Common myeloid progenitor, CD34-positive (primary cell): ENCODE results near the gene RPL5.

Experiments
- CTCF ChIA-PET: fragments of 350-600 bp; sonication (Branson Sonifier 250); formaldehyde crosslinking; loops from one replicate; lab custom pipeline; 2021; ENCODE audit warnings: antibody characterized with exemption; lab: Charles Lee
- POLR2A ChIA-PET: fragments of 350-600 bp; sonication (Branson Sonifier 250); formaldehyde crosslinking; loops from one replicate; lab custom pipeline; 2021; ENCODE audit warnings: antibody characterized with exemption; lab: Charles Lee
- DNase-seq, 3 donors: peaks; one replicate each; pipeline versions ENCODE4 v3.0.0 to v3.0.0-alpha.2; 2013
- H3K27ac ChIP-seq, 2 experiments: 1 replicate in 1 of 2; 2 replicates in 1 of 2; pipeline ENCODE4 v1.7.0; 2013; ENCODE audit warnings: inconsistent platforms in 2 of 2, low read length in 2 of 2, mild to moderate bottlenecking in 2 of 2, low read depth in 1 of 2, moderate library complexity in 1 of 2; ENCODE audit not compliant: severe bottlenecking in 2 of 2, insufficient read depth in 1 of 2, poor library complexity in 1 of 2
- H3K27me3 ChIP-seq, 5 experiments: replicated peaks in 2 of 5; 1 replicate in 3 of 5; 2 replicates in 2 of 5; pipeline versions ENCODE4 v1.6.1 to v1.7.0; 2013; ENCODE audit warnings: low read length in 4 of 5, mild to moderate bottlenecking in 2 of 5, moderate library complexity in 2 of 5, inconsistent platforms in 1 of 5; ENCODE audit not compliant: insufficient read depth in 5 of 5, control insufficient read depth in 4 of 5
- H3K36me3 ChIP-seq, 4 experiments: 1 replicate in 2 of 4; 2 replicates in 2 of 4; pipeline versions ENCODE4 v1.6.1 to v1.7.0; 2013; ENCODE audit warnings: low read length in 3 of 4, control low read depth in 1 of 4, mild to moderate bottlenecking in 1 of 4; ENCODE audit not compliant: control insufficient read depth in 4 of 4, insufficient read depth in 4 of 4
- H3K4me1 ChIP-seq, 4 experiments: 1 replicate in 3 of 4; 2 replicates in 1 of 4; pipeline versions ENCODE4 v1.6.1 to v1.7.1; 2013; ENCODE audit warnings: low read length in 3 of 4, mild to moderate bottlenecking in 3 of 4, control low read depth in 1 of 4, inconsistent platforms in 1 of 4, moderate library complexity in 1 of 4; ENCODE audit not compliant: control insufficient read depth in 4 of 4, insufficient read depth in 4 of 4; ENCODE audit errors: control extremely low read depth in 1 of 4
- H3K4me3 ChIP-seq, 7 experiments: 1 replicate in 4 of 7; 2 replicates in 3 of 7; pipeline versions ENCODE4 v1.5.1 to v1.7.0; 2013; ENCODE audit warnings: mild to moderate bottlenecking in 7 of 7, low read length in 6 of 7, moderate library complexity in 6 of 7, inconsistent platforms in 2 of 7, low read depth in 2 of 7, control low read depth in 1 of 7; ENCODE audit not compliant: insufficient read depth in 4 of 7, control insufficient read depth in 1 of 7; ENCODE audit errors: extremely low read depth in 1 of 7
- H3K9me3 ChIP-seq, 5 experiments: 1 replicate in 4 of 5; 2 replicates in 1 of 5; pipeline versions ENCODE4 v1.6.1 to v1.7.1; 2013; ENCODE audit warnings: low read length in 4 of 5, mild to moderate bottlenecking in 2 of 5, inconsistent platforms in 1 of 5, low read depth in 1 of 5, moderate library complexity in 1 of 5; ENCODE audit not compliant: control insufficient read depth in 4 of 5, insufficient read depth in 2 of 5; ENCODE audit errors: control extremely low read depth in 1 of 5
- WGBS: methylation state at CpG from one replicate; pipeline ENCODE4 v1.1.5; 2013; ENCODE audit not compliant: insufficient coverage; 5-methylcytosine and 5-hydroxymethylcytosine counted together

RPL5 gene

DNA sequence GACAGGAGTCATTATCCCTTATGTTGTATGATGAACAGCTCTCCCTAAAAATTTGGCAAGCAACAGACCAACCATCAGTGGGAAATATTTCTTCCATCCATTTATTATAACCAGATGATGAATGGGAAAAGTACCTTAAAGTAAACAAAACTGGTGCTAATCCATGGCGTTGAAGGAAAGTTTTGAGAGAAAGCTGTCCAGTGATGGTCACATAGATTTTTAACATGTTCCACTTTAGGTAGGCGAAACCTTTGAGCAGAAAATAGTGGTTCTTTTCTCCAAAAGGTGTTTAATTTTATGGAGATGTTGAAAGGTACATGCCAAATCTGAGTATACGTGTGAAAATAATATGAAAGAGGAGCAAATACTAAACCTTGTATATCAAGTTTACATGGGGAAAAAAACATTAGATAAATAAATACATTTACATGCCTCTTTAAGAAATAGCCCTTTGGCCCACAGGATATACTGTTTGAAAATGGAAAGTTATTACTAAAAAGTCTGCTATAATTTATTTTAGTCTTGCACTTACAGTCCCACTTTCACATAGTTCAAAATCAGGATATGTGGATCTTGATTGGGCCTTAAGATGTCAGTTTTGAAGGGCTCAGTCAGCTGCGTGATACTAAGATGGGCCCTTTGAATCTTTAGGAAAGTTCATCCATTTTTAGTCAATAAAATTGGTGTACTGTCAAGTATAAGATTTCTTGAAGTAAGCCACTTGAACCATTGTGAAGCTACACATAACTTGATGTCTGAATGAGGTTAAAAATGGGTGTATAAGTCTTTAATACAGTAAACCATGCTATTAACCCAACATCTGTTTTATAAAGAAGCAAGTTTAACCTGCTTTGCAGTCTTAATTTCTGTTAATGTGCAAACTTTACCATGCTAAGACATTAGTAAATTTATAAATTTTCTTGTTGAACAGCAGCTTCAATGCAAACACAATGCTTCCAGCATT, 10.5 kb downstream of the RPL5 start:
- no peaks in the 10 kb centered on the region for H3K9me3 ChIP-seq
- DNase-seq = no peak
- ChIA-PET CTCF (interaction anchor here (0.6 to 1.9 kb wide), 5 partner anchors 10 to 152 kb away, joined by 3 to 6 read pairs (median 3); partner anchors contain the start of gene RPL5), POLR2A (no interaction called here)
- H3K4me3 ChIP-seq = no peak overlapping the region
- no peak overlapping the region for H3K27ac ChIP-seq
- H3K27me3 ChIP-seq = no peaks in the 10 kb centered on the region
- H3K4me1 ChIP-seq = peaks cover 0 to 2% (median under 1%) of the 10 kb centered on the region in 4 experiments
- 100% methylated on average over 3 of the region's 4 CpGs for WGBS
- peaks cover 38 to 68% (median 51%) of the 10 kb centered on the region in 4 experiments for H3K36me3 ChIP-seq

- H3K4me3 ChIP-seq = no peak overlapping the region
- peaks cover 0 to 2% (median 0%) of the 10 kb centered on the region in 4 experiments for H3K4me1 ChIP-seq
- peaks cover 33 to 61% (median 45%) of the 10 kb centered on the region in 4 experiments for H3K36me3 ChIP-seq
- no peak overlapping the region for H3K27ac ChIP-seq
- no CpG with 5 or more reads among the region's 2 CpGs for WGBS
- DNase-seq = no peak
- POLR2A ChIA-PET = no interaction called here
- CTCF ChIA-PET = interaction anchor here (0.6 to 1.9 kb wide), 3 partner anchors 113 to 152 kb away, joined by 3 to 6 read pairs (median 5); no protein-coding TSS in a partner anchor
- no peaks in the 10 kb centered on the region for H3K27me3 ChIP-seq
- no peaks in the 10 kb centered on the region for H3K9me3 ChIP-seq
These were observed 11.2 kb downstream of the RPL5 start for GRCh38 chr1:92843046-92843423.

DNA sequence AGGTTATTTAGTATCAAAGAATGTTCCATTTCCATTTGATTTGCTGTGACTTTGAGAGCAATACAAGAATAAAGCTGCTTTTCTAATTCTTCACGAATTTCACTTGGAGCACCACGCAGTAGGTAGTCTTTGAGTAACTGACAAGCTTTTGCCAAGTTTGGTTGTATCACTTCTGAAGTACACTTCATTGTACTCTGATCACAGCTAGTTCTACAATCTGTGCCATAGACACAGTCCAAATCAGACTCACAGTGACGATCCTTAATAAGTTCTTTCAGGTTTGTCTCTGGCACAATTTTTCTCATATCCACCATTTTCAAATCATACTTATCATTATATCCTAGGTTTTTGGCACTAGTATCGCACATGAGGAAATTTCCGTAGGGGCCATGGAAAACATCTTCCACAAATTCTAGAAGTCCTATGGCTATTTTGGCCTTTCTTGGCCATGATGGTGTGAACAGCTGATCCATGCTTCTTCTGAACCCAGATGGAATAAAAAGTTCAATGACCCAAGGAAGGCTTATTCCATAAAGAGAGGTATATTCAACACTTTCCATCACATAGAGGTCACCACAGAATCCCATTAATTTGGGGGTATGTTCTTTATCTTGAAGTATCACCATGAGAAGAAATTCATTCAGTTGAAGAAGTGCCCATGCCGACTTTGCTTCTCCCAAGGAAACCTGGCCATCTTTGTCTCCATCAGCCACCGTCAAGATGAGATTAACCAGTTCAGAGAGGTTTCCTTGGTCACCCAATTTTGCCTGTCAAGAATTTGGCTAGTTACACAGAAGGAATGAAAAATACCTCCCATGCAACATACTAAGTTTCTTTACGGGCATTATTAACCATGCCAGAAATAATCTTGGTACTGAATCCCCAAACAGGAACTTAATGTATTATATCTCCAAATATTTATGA, 11.9 kb downstream of the RPL5 start:
- ChIA-PET POLR2A (no interaction called here), CTCF (no interaction called here)
- Histone ChIP-seq H3K4me3 (no peak overlapping the region), H3K4me1 (no peaks in the 10 kb centered on the region), H3K36me3 (peaks cover 30 to 54% (median 42%) of the 10 kb centered on the region in 4 experiments), H3K27ac (no peak overlapping the region), H3K9me3 (no peaks in the 10 kb centered on the region), H3K27me3 (no peaks in the 10 kb centered on the region)
- no peak for DNase-seq
- 98% methylated on average over 5 of the region's 8 CpGs for WGBS

- Histone ChIP-seq H3K27ac (no peak overlapping the region), H3K9me3 (no peaks in the 10 kb centered on the region), H3K4me1 (no peaks in the 10 kb centered on the region), H3K27me3 (no peaks in the 10 kb centered on the region), H3K36me3 (peaks cover 27 to 48% (median 37%) of the 10 kb centered on the region in 4 experiments), H3K4me3 (no peak overlapping the region)
- no peak for DNase-seq
- WGBS = no CpG with 5 or more reads among the region's 3 CpGs
- ChIA-PET POLR2A (interaction anchor here (0.7 kb wide), 1 partner anchor 95 kb away, joined by 3 read pairs; no protein-coding TSS in a partner anchor), CTCF (no interaction called here)
These were observed 12.6 kb downstream of the RPL5 start for GRCh38 chr1:92844439-92844838.

- no peaks in the 10 kb centered on the region for H3K9me3 ChIP-seq
- H3K4me3 ChIP-seq = no peak overlapping the region
- no peaks in the 10 kb centered on the region for H3K27me3 ChIP-seq
- DNase-seq = no peak
- ChIA-PET POLR2A (no interaction called here), CTCF (no interaction called here)
- H3K27ac ChIP-seq = no peak overlapping the region
- H3K4me1 ChIP-seq = no peaks in the 10 kb centered on the region
- H3K36me3 ChIP-seq = peaks cover 14 to 33% (median 25%) of the 10 kb centered on the region in 4 experiments
- no CpG with 5 or more reads among the region's 3 CpGs for WGBS
These were observed 14.1 kb downstream of the RPL5 start for GRCh38 chr1:92845908-92846307.

DNA sequence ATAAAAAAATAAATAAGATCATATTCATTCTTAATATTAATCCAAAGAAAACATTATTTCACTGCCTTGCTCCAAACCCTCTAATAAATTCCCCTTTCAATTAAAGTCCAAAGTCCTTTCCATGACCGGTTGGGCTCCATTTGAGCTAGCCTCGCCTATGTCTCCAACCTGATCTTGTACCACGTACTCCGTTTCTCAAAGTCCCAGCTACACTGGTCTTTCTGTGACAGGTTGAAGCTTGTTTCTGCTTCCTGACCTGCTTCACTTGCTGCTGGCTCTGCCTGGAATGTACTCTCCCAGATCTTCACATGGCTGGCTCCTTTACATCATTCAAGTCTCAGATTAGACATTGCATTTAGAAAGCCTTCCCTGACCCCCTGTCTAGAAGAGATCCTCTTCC, 16.4 kb downstream of the RPL5 start:
- CTCF ChIA-PET = interaction anchor here (3.6 kb wide), 1 partner anchor 11 kb away, joined by 13 read pairs; no protein-coding TSS in a partner anchor
- POLR2A ChIA-PET = no interaction called here
- 100% methylated on average over 4 of the region's 4 CpGs for WGBS
- DNase-seq = no peak
- Histone ChIP-seq H3K36me3 (peaks cover 5 to 10% (median 8%) of the 10 kb centered on the region in 4 experiments), H3K9me3 (no peaks in the 10 kb centered on the region), H3K4me3 (no peak overlapping the region), H3K4me1 (peaks cover 2 to 5% (median 4%) of the 10 kb centered on the region in 4 experiments), H3K27me3 (no peaks in the 10 kb centered on the region), H3K27ac (no peak overlapping the region)
